ENCODE results near the gene AADACL2.

- no peak for TF ChIP-seq RCOR1 (IDR thresholded peaks at IDR 0.05; ENCODE audit: insufficient replicate concordance, low read length)
- TF ChIP-seq, protein P1, sequence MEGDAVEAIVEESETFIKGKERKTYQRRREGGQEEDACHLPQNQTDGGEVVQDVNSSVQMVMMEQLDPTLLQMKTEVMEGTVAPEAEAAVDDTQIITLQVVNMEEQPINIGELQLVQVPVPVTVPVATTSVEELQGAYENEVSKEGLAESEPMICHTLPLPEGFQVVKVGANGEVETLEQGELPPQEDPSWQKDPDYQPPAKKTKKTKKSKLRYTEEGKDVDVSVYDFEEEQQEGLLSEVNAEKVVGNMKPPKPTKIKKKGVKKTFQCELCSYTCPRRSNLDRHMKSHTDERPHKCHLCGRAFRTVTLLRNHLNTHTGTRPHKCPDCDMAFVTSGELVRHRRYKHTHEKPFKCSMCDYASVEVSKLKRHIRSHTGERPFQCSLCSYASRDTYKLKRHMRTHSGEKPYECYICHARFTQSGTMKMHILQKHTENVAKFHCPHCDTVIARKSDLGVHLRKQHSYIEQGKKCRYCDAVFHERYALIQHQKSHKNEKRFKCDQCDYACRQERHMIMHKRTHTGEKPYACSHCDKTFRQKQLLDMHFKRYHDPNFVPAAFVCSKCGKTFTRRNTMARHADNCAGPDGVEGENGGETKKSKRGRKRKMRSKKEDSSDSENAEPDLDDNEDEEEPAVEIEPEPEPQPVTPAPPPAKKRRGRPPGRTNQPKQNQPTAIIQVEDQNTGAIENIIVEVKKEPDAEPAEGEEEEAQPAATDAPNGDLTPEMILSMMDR (conservative IDR thresholded peaks at IDR 0.05; ENCODE audit: low read depth, low read length): no peak
- TF ChIP-seq SMC3 (IDR thresholded peaks at IDR 0.05; ENCODE audit: low read depth, low read length): no peak
- TF ChIP-seq BHLHE40 (IDR thresholded peaks at IDR 0.05; ENCODE audit: low read depth, low read length): no peak
These were observed 56.2 kb downstream of the AADACL2 start for GRCh38 chr3:151789853-151790463.
